GM12864 (cell line): ENCODE data around the gene NDUFS1.
A peak's percentile ranks its signal among the peaks of the same experiment; 100 is the strongest.
"Not testable (repeated sequence)": the region's sequence is repeated elsewhere in the genome, so short reads cannot be mapped to it uniquely, and the experiment has no call there.

Source experiments
- DNase-seq: peaks from one replicate; pipeline ENCODE4 v3.0.0-alpha.2; 2011; ENCODE audit warnings: low read depth
- H3K4me3 ChIP-seq: 2 replicates; pipeline ENCODE4 v1.5.1; 2011; ENCODE audit warnings: mild to moderate bottlenecking, low read depth, low read length, control low read depth
- CTCF ChIP-seq: IDR thresholded peaks from 2 replicates; pipeline ENCODE4 v1.5.1; 2011; ENCODE audit warnings: low read depth, mild to moderate bottlenecking, moderate library complexity, low read length, control low read depth, inconsistent platforms; ENCODE audit errors: missing control alignments

The NDUFS1 gene

GRCh38 chr2:206159346-206160124 lies at the start of gene NDUFS1, which contains the start of gene EEF1B2:
NDUFS1 (minus strand) TSS chr2:206159444; CDS start chr2:206153678, 5,766 bp downstream.
EEF1B2 (plus strand) TSS chr2:206159895; CDS start chr2:206159980, 85 bp downstream.
- TF ChIP-seq CTCF = no peak
- peak within 1 kb of the TSS; percentile 100 for H3K4me3 ChIP-seq
- peak; percentile 96 for DNase-seq

- DNase-seq = no peak
- no peak for TF ChIP-seq CTCF
- no peak overlapping the region for H3K4me3 ChIP-seq
Observed at GRCh38 chr2:206208900-206209299, 49.7 kb upstream of the NDUFS1 start.

GRCh38 chr2:206207316-206207715 lies 48.1 kb upstream of the NDUFS1 start:
- H3K4me3 ChIP-seq, DNase-seq: not testable (repeated sequence)

GRCh38 chr2:206204710-206205109 lies 45.5 kb upstream of the NDUFS1 start:
- TF ChIP-seq CTCF = no peak
- DNase-seq = no peak
- H3K4me3 ChIP-seq = no peak overlapping the region

GRCh38 chr2:206203331-206203730 lies 44.1 kb upstream of the NDUFS1 start:
- no peak overlapping the region for H3K4me3 ChIP-seq
- DNase-seq = no peak
- TF ChIP-seq CTCF = no peak

- TF ChIP-seq CTCF = no peak
- no peak for DNase-seq
- no peak overlapping the region for H3K4me3 ChIP-seq
Observed at GRCh38 chr2:206202446-206202845, 43.2 kb upstream of the NDUFS1 start.

GRCh38 chr2:206201075-206201848 lies 42.0 kb upstream of the NDUFS1 start:
- DNase-seq = no peak
- H3K4me3 ChIP-seq = no peak overlapping the region
- TF ChIP-seq CTCF = no peak
